Neutrophil (primary cell): ENCODE data around the gene SLC46A2.
A peak's percentile ranks its signal among the peaks of the same experiment; 100 is the strongest.

ENCODE experiments used
- H3K27ac ChIP-seq: fragments of 200-600 bp; sonication (generic); 2 replicates; pipeline ENCODE4 v1.5.1; 2016; ENCODE audit warnings: mild to moderate bottlenecking, moderate library complexity
- H3K27me3 ChIP-seq: fragments of 200-600 bp; sonication (generic); 2 replicates; pipeline ENCODE4 v1.6.0; 2016; ENCODE audit warnings: mild to moderate bottlenecking
- H3K36me3 ChIP-seq: fragments of 200-600 bp; sonication (generic); 2 replicates; pipeline ENCODE4 v1.5.1; 2017
- H3K4me1 ChIP-seq, 2 experiments: fragments of 200-600 bp in 1 of 2; sonication (generic) in 1 of 2; 1 replicate in 1 of 2; 2 replicates in 1 of 2; pipeline versions ENCODE4 v1.5.1 to v1.6.1; 2013 to 2016; ENCODE audit warnings: low read depth in 1 of 2, low read length in 1 of 2, mild to moderate bottlenecking in 1 of 2, moderate library complexity in 1 of 2; ENCODE audit not compliant: control insufficient read depth in 1 of 2, insufficient read depth in 1 of 2
- H3K4me3 ChIP-seq, 2 experiments: fragments of 200-600 bp in 1 of 2; sonication (generic) in 1 of 2; 1 replicate in 1 of 2; 2 replicates in 1 of 2; pipeline ENCODE4 v1.5.1; 2013 to 2016; ENCODE audit warnings: low read depth in 1 of 2, low read length in 1 of 2, mild to moderate bottlenecking in 1 of 2, moderate library complexity in 1 of 2
- H3K9me3 ChIP-seq: fragments of 200-600 bp; sonication (generic); 2 replicates; pipeline ENCODE4 v1.5.1; 2016
- CTCF ChIP-seq: fragments of 200-600 bp; sonication (generic); IDR thresholded peaks from 2 replicates; pipeline ENCODE4 v1.5.1; 2016; ENCODE audit warnings: antibody characterized with exemption

SLC46A2 gene

DNA sequence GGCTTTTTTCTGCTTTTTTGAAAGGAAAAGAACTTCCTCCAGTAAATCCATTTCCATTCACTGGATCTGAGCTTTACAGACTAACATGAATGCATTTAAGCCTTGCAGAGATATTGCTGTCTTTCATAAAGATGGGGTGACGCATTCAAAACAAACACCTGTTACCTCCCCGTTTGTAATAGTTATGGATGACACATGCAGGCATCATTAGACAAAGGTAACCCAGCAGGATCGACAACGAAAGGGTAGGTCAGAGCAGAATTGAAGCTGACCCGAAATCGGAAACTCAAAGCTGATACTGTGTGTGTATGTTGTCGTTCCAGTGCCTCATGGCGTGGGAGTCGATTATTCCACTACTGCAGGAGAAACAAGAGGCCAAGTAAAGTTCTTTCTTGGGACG is 22.2 kb downstream of the SLC46A2 start:
- TF ChIP-seq CTCF = no peak
- no peaks in the 10 kb centered on the region for H3K27me3 ChIP-seq
- H3K36me3 ChIP-seq = peaks cover 11% of the 10 kb centered on the region
- H3K4me3 ChIP-seq = no peak overlapping the region
- H3K9me3 ChIP-seq = no peaks in the 10 kb centered on the region
- peak overlapping the region; percentile 59 for H3K27ac ChIP-seq
- H3K4me1 ChIP-seq = peaks cover 37 to 57% of the 10 kb centered on the region in 2 experiments

- Histone ChIP-seq H3K9me3 (no peaks in the 10 kb centered on the region), H3K4me3 (no peak overlapping the region), H3K4me1 (peaks cover 44 to 62% of the 10 kb centered on the region in 2 experiments), H3K27me3 (no peaks in the 10 kb centered on the region), H3K36me3 (peaks cover 11% of the 10 kb centered on the region), H3K27ac (peak overlapping the region; percentile 59)
- TF ChIP-seq CTCF = no peak
Measured at GRCh38 chr9:112867275-112867991, 23.2 kb downstream of the SLC46A2 start.

GRCh38 chr9:112866662-112867274 is 23.9 kb downstream of the SLC46A2 start:
- H3K27ac ChIP-seq = no peak overlapping the region
- no peaks in the 10 kb centered on the region for H3K9me3 ChIP-seq
- H3K4me3 ChIP-seq = no peak overlapping the region
- H3K4me1 ChIP-seq = peaks cover 44 to 62% of the 10 kb centered on the region in 2 experiments
- peaks cover 11% of the 10 kb centered on the region for H3K36me3 ChIP-seq
- H3K27me3 ChIP-seq = no peaks in the 10 kb centered on the region
- no peak for TF ChIP-seq CTCF

DNA sequence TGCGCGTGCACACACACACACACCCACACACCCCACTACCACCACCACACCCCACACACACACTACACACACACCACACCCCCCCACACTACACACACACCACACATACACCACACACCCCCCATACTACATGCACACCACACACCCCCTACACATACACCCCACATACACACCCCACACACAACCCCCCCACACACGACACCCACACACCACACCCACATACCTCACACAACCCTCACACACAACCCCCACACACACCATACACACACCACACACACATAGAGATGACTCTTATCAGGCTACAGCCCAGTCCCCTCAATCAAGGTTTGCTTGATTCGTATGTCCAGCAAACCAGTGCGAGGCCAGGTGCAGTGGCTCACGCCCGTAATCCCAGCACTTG is 25.7 kb downstream of the SLC46A2 start:
- TF ChIP-seq CTCF = no peak
- peaks cover 57 to 73% of the 10 kb centered on the region in 2 experiments for H3K4me1 ChIP-seq
- peak overlapping the region; percentile 91 for H3K27ac ChIP-seq
- H3K27me3 ChIP-seq = no peaks in the 10 kb centered on the region
- no peaks in the 10 kb centered on the region for H3K9me3 ChIP-seq
- H3K36me3 ChIP-seq = peaks cover 11% of the 10 kb centered on the region
- no peak overlapping the region for H3K4me3 ChIP-seq

DNA sequence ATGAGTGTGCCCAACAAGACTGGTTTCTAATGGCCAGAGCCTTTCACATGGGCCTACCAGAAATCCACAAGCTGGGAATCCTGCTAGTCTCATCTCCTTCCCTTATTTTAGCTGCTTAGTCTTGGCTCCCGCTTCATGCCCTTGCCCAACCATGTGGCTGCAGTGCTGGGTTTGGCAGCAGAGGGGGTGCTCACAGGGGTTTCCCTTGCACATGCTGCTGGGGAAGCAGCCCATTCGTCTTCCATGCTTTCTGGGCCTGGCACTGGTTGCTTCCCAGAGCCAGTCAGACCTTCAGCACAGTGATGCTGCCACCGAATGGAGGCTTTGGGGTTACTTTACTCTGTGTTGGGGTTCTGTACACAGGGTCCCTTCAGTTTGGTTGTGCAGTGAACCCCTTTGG is 26.3 kb downstream of the SLC46A2 start:
- H3K27ac ChIP-seq = peak overlapping the region; percentile 91
- H3K4me1 ChIP-seq = peaks cover 57 to 73% of the 10 kb centered on the region in 2 experiments
- H3K4me3 ChIP-seq = peak overlapping the region in 1 of 2 experiments; percentile 47
- H3K36me3 ChIP-seq = peaks cover 11% of the 10 kb centered on the region
- no peaks in the 10 kb centered on the region for H3K9me3 ChIP-seq
- TF ChIP-seq CTCF = no peak
- no peaks in the 10 kb centered on the region for H3K27me3 ChIP-seq
